Endometrial microvascular endothelial cells (primary cell): ENCODE data around the gene MYO1A. TPM values are rescaled to one million over a fixed set of nuclear protein-coding genes. Genes with fewer than 3 reads are reported as not detected.
"Not testable (repeated sequence)": the region's sequence is repeated elsewhere in the genome, so short reads cannot be mapped to it uniquely, and the experiment has no call there.

ENCODE experiments used
- in situ Hi-C: cut with HindIII; loops from 2 replicates; pipeline ENCODE4 v1.10.0; 2017; ENCODE audit warnings: low sequenced_read_pairs, low pct_unique_long_range_greater_than_20kb; ENCODE audit errors: inconsistent ontology term
- total RNA-seq: library from RNA; depleted of rRNA; stranded (reverse); fragments of >200 nt; gene quantifications from one replicate; pipeline ENCODE4 v1.2.3, GENCODE V29; 2015; ENCODE audit errors: inconsistent ontology term

MYO1A gene
- total RNA-seq, 1 donor from 2014 or later, result not detected

DNA sequence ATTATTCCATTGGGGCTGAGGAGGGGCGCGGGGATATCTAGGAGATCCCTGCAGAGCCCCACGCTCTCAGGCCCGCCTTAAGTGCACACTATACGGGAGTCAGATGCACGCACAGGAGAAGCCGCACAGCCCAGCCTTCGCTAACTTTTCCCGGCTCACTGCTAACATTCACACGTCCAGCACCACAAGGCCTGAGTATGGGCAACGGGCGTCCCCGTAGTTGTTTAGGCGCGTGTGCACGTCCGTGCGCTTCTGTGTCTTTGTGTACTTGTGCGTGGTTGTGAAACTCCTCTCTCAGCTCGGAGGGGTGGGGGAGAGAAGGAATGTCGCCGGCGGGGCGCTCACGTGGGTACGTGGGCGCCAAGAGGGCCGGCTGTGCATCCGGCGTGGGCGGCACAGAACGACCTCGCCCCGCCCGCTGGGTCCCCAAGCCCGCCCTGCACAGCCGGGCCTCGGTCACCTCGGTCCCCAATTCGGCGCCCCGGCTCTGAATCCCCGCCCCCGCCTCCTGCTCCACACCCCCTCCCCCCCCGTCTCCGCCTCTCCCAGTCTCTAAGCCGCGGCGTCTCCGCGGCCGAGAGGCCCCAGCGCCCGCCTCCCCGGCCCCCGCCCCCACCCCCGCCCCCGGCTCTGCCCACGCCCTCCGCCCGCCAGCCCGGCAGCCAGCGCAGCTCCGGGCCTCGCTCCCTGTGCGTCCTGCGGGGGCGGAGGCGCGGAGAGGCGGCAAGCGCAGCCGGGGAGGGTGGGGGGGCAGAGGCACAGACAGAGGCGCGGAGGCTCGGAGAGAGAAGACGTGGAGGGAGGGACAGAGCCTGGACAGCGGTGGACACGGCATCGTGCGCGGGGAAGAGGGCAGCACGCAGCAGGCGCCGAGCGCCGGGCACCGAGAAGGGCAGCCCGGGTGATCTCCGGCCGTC, 38.7 kb upstream of the MYO1A start, which contains the start of gene NAB2:
NAB2 (plus strand) TSS at position 761 of the 917 bp plus-strand sequence. CDS start 158 bp downstream, outside the sequence.
- in situ Hi-C loops, result no loop called here

GRCh38 chr12:57087691-57088353, 37.9 kb upstream of the MYO1A start:
- in situ Hi-C loops, result no loop called here

- in situ Hi-C loops, result no loop called here
Measured at GRCh38 chr12:57087010-57087690, 37.2 kb upstream of the MYO1A start.

DNA sequence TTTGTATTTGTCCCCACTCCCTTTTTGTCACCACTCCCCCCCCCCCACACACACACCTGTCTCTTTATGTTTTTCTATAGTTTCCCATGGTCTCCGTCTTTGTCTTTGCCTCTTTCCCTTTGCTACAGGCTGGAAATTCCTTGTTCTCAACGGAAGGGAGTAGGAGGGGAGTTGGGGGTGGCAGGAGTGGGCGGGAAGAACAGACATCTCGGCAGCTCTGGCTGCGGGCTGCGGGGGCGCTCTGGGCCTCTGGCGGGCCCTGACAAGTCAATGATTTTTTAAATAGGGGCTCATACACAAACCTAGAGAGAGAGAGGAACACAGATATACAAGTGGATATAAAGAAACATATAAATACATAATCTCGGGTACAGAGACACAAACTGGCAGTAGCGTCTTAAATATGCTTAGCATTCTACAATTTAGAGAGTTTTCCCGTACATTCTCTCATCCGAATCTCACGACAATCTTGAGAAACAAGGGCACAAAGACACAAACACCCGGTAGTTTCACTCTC, 36.6 kb upstream of the MYO1A start:
- in situ Hi-C loops, result no loop called here

DNA sequence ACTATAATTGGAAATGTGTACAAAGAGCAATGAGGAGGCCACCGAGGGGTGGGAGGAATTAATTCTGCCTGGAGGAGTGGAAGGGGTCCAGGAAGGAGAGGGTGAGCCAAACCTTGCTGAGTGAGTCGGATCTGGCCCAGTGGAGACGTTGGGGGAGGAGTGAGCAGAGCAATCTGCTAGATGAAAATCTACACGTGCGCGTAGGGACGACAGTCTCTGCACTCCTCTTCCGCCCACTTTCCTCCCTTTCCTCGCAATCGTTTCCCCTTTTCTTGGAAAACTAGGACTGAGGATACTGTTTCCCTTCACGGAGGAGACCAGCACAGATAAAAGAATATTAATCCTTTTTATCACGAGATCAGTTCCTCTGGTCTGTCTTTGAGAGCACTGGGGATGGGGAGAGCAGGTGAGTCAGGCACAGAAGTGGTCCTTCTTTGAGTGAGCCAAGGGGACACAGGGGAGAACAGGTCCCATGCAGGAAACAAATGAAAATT, 36.1 kb upstream of the MYO1A start:
- in situ Hi-C loops, result no loop called here

DNA sequence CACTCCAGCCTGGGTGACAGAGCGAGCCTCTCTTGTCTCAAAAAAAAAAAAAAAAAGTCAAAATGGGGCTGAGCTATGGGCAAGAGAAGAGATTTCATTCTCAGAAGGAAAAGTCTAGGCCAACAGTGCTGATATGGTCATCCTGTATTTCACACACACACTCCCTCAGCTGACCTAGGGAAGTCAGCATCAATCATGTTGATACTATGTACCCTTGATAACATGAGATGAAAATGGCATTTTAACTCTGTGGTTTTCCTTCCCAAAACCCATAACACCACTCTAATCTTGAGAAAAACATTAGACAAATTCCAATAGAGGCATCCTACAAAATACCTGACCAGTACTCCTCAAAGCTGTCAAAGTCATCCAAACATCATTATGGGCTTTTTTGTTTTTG, 30.9 kb upstream of the MYO1A start:
- in situ Hi-C loops, result no loop called here

DNA sequence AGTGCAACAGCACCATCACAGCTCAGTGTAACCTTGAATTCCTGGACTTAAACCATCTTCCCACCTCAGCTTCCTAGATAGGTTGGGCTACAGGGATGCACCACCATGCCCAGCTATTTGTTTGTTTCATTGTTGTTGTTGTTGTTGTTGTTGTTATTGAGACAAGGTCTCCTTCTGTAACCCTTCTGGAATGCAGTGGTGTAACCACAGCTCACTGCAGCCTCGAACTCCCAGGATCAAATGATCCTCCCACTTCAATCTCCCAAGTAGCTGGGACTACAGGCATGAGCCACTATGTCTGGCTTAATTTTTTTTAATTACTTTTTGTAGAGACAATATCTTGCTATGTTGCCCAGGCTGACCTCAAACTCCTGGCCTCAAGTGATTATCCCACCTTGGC, 29.9 kb upstream of the MYO1A start:
- in situ Hi-C loops, result no loop called here

DNA sequence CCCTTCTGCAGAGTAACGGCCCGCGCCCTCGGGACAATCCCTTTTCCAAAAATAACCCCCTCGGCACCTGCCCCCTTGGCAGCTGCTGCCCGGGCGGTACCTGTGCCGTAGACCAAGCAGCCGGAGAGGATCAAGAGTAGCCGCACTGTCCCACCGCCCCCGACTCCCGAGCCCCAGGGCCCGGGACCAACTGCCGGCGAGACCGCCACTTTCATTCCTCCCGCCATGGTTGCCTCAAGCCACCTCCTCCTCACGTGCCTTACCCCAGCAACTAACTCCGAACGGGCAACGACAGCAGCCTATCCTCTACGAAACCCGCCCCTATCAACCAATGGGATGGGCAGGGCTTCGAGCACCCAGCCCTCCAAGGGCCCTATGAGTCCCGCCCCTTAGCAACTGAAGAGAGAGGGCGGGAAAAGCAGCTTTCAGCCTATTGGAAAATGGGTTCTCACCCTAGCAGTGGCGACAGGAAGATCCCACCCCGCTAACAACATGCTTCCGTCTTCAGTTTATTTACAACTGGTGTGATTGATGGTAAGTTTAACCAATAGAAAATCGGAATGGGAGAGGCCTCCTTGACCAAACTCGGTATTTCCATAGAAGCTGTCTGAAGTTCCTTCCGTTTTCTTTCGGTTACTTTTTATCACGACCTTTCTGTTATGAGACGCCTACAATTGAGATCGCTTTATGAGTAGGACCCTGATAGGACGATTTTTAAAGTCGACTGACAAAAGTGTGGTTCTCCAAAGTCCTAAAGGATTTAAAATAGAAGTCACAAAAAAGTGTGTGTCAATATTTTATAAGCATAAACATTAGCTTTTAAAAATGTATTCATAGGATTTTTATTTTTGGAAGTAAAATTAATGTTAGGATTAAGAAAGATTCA, 28.8 kb upstream of the MYO1A start, which contains the start of gene NEMP1:
NEMP1 (minus strand) TSS at position 273 of the 886 bp plus-strand sequence; CDS start at position 227, 46 bp downstream.
- in situ Hi-C loops, result no loop called here

DNA sequence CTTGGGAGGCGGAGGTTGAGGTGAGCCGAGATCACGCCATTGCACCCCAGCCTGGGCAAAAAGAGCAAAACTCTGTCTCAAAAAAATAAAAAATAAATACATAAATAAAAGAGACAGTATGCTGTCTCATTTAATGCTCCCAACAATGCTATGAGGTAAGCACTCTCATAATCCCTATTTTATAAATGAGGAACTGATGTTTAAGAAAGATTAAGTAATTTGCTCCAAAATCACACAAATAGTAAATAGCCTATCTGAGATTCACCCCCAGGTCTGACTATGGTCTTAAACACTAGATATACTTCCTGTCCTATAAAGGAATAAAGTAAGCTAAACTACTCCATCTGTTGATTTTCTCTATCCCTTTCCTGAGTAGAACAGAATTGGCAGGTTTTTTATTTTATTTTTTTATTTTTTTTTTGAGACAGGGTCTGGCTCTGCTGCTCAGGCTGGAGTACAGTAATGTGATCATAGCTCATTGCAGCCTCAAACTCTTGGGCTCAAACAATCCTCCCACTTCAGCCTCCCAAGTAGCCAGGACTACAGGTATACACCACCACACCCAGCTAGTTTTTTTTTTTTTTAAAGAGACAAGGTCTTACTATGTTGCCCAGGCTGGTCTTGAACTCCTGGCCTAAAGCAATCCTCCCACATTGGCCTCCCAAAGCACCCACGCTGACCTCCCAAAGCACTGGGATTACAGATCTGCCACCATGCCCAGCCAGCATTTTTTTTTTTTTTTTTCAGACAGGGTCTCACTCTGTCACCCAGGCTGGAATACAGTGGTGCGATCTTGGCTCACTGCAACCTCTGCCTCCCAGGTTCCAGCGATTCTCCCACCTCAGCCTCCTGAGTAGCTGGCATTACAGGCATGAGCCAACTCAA, 23.9 kb upstream of the MYO1A start:
- in situ Hi-C loops, result not testable (repeated sequence)

- in situ Hi-C loops, result no loop called here
Measured at GRCh38 chr12:57072661-57073060, 22.7 kb upstream of the MYO1A start.

- in situ Hi-C loops, result no loop called here
Measured at GRCh38 chr12:57069523-57069922, 19.6 kb upstream of the MYO1A start.

GRCh38 chr12:57066245-57066644, 16.3 kb upstream of the MYO1A start:
- in situ Hi-C loops, result no loop called here

DNA sequence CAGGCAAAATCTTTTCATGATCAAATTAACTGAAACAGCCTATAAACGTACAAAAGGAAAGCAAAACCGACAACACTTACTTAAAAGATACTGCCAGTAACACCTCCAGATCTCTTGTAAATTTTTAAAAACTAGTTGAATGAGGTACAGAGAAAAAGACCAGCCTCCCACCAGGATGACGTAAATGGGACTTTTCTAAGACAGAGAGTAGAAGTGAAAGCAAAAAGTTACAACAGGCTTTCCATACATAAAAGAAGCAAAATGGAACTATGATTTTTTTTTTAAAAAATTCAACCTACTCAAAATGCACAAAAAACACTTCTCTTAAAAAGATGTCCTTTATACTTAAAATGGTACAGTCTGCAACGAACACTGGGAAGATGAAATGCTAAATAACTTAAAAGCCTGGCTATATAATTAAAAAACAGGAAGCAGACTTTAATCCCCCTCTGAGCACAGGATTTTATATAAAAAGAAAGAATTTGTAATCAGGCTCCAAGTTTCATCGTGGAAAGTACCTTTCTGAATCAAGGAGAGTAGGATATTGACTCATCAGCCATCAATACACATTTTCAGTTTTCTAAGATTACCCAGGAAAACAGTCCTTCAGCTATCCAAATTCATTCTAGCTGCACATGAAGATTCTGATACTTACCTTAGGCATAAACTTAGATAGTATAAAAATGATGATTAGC, 14.2 kb upstream of the MYO1A start:
- in situ Hi-C loops, result no loop called here

GRCh38 chr12:57058454-57058853, 8.5 kb upstream of the MYO1A start:
- in situ Hi-C loops, result no loop called here

DNA sequence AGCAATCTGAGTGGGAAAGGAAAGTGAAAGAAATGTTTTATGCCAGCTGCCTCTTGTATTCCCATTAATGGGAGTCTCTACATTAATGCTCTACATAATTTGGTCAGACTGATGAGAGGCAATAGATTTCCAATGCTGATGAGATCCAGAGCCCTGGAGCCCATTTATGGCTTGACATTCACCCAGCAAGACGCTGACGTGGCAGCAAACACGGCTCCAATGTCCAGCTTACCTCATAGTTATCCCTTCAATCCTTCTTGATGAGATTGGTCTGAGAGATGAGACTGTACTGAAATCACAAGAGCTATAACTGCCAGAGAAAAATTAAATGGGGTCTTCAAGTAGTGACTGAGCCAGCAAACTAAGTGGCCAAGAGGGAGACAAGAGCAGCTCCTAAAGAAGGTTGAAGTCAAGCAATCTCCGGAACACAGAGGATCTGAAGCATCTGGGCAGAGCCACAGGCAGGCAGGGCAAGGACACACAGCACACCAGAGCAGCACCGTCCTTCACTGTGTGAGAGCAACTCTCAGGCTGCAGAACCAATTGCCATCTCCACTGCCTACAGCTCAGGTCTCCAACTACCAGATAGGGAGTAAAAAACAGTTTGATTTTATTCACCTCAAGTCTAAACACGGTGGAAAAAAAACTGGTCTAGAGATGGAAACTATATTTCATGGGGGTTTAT, 7.3 kb upstream of the MYO1A start:
- in situ Hi-C loops, result no loop called here

DNA sequence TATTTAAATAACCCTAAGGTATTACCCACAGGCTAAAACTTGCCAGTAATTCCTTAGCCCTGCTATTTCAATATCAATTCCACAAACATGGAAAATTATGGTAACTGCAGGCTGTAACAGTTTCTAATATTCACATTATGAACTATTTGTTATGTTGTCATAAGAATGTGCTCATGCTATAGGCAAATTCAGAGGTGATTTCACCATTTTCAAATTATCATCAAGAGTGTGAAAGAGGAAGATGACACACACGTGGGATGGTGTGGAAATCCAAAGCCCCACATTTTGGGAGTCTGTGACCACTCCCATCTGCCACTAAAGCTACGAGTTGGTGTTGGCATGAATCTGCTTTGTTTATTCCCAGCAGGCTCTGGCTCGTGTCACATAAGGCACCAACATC, 5.9 kb upstream of the MYO1A start:
- in situ Hi-C loops, result no loop called here
